Tibial nerve (tissue), 4 donors: ENCODE data around the gene INTS11.

Experiments
- EP300 ChIP-seq, 2 donors: sonication (generic); formaldehyde crosslinking; IDR thresholded peaks; one replicate each; pipeline ENCODE4 v1.6.1; 2017; ENCODE audit warnings: antibody characterized with exemption in 2 of 2, mild to moderate bottlenecking in 1 of 2
- POLR2A ChIP-seq, 2 donors: fragments of 450-650 bp; IDR thresholded peaks; one replicate each; pipeline ENCODE4 v1.6.1; 2017; ENCODE audit warnings: antibody characterized with exemption in 2 of 2, mild to moderate bottlenecking in 2 of 2, moderate library complexity in 2 of 2
- TF ChIP-seq, protein P1 (sequence below), 5 experiments: fragments of 200-600 bp in 3 of 5; fragments of 450-650 bp in 2 of 5; sonication (generic) in 3 of 5; IDR thresholded peaks; one replicate each; pipeline ENCODE4 v1.5.1; 2016 to 2019; ENCODE audit warnings: antibody characterized with exemption in 5 of 5, mild to moderate bottlenecking in 3 of 5, moderate library complexity in 2 of 5

DNA sequence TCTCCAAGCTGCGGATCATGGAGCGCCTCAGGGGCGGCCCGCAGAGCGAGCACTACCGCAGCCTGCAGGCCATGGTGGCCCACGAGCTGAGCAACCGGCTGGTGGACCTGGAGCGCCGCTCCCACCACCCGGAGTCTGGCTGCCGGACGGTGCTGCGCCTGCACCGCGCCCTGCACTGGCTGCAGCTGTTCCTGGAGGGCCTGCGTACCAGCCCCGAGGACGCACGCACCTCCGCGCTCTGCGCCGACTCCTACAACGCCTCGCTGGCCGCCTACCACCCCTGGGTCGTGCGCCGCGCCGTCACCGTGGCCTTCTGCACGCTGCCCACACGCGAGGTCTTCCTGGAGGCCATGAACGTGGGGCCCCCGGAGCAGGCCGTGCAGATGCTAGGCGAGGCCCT is 2.8 kb upstream of the INTS11 start:
- TF ChIP-seq, protein P1, sequence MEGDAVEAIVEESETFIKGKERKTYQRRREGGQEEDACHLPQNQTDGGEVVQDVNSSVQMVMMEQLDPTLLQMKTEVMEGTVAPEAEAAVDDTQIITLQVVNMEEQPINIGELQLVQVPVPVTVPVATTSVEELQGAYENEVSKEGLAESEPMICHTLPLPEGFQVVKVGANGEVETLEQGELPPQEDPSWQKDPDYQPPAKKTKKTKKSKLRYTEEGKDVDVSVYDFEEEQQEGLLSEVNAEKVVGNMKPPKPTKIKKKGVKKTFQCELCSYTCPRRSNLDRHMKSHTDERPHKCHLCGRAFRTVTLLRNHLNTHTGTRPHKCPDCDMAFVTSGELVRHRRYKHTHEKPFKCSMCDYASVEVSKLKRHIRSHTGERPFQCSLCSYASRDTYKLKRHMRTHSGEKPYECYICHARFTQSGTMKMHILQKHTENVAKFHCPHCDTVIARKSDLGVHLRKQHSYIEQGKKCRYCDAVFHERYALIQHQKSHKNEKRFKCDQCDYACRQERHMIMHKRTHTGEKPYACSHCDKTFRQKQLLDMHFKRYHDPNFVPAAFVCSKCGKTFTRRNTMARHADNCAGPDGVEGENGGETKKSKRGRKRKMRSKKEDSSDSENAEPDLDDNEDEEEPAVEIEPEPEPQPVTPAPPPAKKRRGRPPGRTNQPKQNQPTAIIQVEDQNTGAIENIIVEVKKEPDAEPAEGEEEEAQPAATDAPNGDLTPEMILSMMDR (IDR thresholded peaks at IDR 0.05): no peak
- TF ChIP-seq POLR2A (IDR thresholded peaks at IDR 0.05): no peak
- no peak for TF ChIP-seq EP300 (IDR thresholded peaks at IDR 0.05)
